Mesenchymal stem cell (in vitro differentiated cells and primary cell): Measurements from ENCODE around the gene TMEM95.
"Not testable (repeated sequence)": the region's sequence is repeated elsewhere in the genome, so short reads cannot be mapped to it uniquely, and the experiment has no call there.

Experiments used
- DNase-seq: peaks from one replicate; pipeline ENCODE4 v3.0.0-alpha.2; 2013
- H2AFZ ChIP-seq: one replicate; pipeline ENCODE4 v1.6.1; 2013; ENCODE audit warnings: low read depth, mild to moderate bottlenecking, control low read depth, inconsistent platforms, low read length, moderate library complexity
- H2AK5ac ChIP-seq: 2 replicates; pipeline ENCODE4 v1.6.1; 2013; ENCODE audit warnings: low read length, moderate library complexity, mild to moderate bottlenecking, inconsistent platforms; ENCODE audit not compliant: severe bottlenecking
- H2BK120ac ChIP-seq: one replicate; pipeline ENCODE4 v1.6.1; 2013; ENCODE audit warnings: low read depth, mild to moderate bottlenecking, inconsistent platforms, low read length, moderate library complexity
- H2BK12ac ChIP-seq, 2 experiments: one replicate each; pipeline ENCODE4 v1.6.1; 2013; ENCODE audit warnings: inconsistent platforms in 2 of 2, low read length in 2 of 2, mild to moderate bottlenecking in 2 of 2, moderate library complexity in 2 of 2, control low read depth in 1 of 2
- H2BK15ac ChIP-seq: one replicate; pipeline ENCODE4 v1.6.1; 2013; ENCODE audit warnings: mild to moderate bottlenecking, low read depth, inconsistent platforms; ENCODE audit not compliant: poor library complexity, severe bottlenecking
- H2BK5ac ChIP-seq: 2 replicates; pipeline ENCODE4 v1.6.1; 2013; ENCODE audit warnings: low read depth, mild to moderate bottlenecking, low read length, control low read depth, inconsistent platforms; ENCODE audit not compliant: poor library complexity, severe bottlenecking
- H3K14ac ChIP-seq, 2 experiments: one replicate each; pipeline ENCODE4 v1.6.1; 2013; ENCODE audit warnings: inconsistent platforms in 2 of 2, low read length in 2 of 2, control low read depth in 1 of 2, mild to moderate bottlenecking in 1 of 2, moderate library complexity in 1 of 2
- H3K18ac ChIP-seq, 2 experiments: one replicate each; pipeline ENCODE4 v1.6.1; 2013; ENCODE audit warnings: inconsistent platforms in 2 of 2, low read length in 2 of 2, control low read depth in 1 of 2, low read depth in 1 of 2, mild to moderate bottlenecking in 1 of 2
- H3K23ac ChIP-seq, 2 experiments: one replicate each; pipeline ENCODE4 v1.6.1; 2013; ENCODE audit warnings: inconsistent platforms in 2 of 2, low read length in 2 of 2, mild to moderate bottlenecking in 2 of 2, moderate library complexity in 2 of 2, control low read depth in 1 of 2
- H3K27ac ChIP-seq: 2 replicates; pipeline ENCODE4 v1.5.1; 2013; ENCODE audit warnings: mild to moderate bottlenecking, moderate library complexity, low read length, control low read depth, inconsistent platforms; ENCODE audit not compliant: poor library complexity, severe bottlenecking
- H3K27me3 ChIP-seq, 2 experiments: 2 replicates each; pipeline versions ENCODE4 v1.6.1 to v1.7.0; 2013; ENCODE audit warnings: low read length in 2 of 2, mild to moderate bottlenecking in 2 of 2, moderate library complexity in 2 of 2, control low read depth in 1 of 2, inconsistent platforms in 1 of 2; ENCODE audit not compliant: control insufficient read depth in 1 of 2, insufficient read depth in 1 of 2
- H3K36me3 ChIP-seq, 2 experiments: 2 replicates each; pipeline versions ENCODE4 v1.6.1 to v1.7.0; 2013; ENCODE audit warnings: low read length in 2 of 2, control low read depth in 1 of 2, inconsistent platforms in 1 of 2, low read depth in 1 of 2, mild to moderate bottlenecking in 1 of 2; ENCODE audit not compliant: insufficient read depth in 2 of 2, control insufficient read depth in 1 of 2
- H3K4ac ChIP-seq, 2 experiments: one replicate each; pipeline ENCODE4 v1.6.1; 2013; ENCODE audit warnings: inconsistent platforms in 2 of 2, low read length in 2 of 2, mild to moderate bottlenecking in 2 of 2, moderate library complexity in 2 of 2, control low read depth in 1 of 2, low read depth in 1 of 2
- H3K4me1 ChIP-seq: 2 replicates; pipeline ENCODE4 v1.6.1; 2013; ENCODE audit warnings: low read depth, low read length, control low read depth; ENCODE audit not compliant: control insufficient read depth, insufficient read depth
- H3K4me2 ChIP-seq: 2 replicates; pipeline ENCODE4 v1.6.1; 2013; ENCODE audit warnings: low read length, mild to moderate bottlenecking, inconsistent platforms; ENCODE audit not compliant: poor library complexity, severe bottlenecking
- H3K4me3 ChIP-seq, 2 experiments: 2 replicates each; pipeline versions ENCODE4 v1.5.1 to v1.7.0; 2013; ENCODE audit warnings: low read length in 2 of 2, mild to moderate bottlenecking in 2 of 2, control low read depth in 1 of 2, low read depth in 1 of 2; ENCODE audit not compliant: insufficient read depth in 1 of 2
- H3K79me1 ChIP-seq: replicated peaks from 2 replicates; pipeline ENCODE4 v1.6.1; 2013; ENCODE audit warnings: mild to moderate bottlenecking, control low read depth, low read length, inconsistent platforms; ENCODE audit not compliant: poor library complexity, severe bottlenecking
- H3K9ac ChIP-seq: 2 replicates; pipeline ENCODE4 v1.7.0; 2013; ENCODE audit warnings: mild to moderate bottlenecking, low read length, moderate library complexity
- H3K9me3 ChIP-seq: 2 replicates; pipeline ENCODE4 v1.7.0; 2013; ENCODE audit warnings: mild to moderate bottlenecking, low read length; ENCODE audit not compliant: control insufficient read depth
- H4K8ac ChIP-seq: one replicate; pipeline ENCODE4 v1.6.1; 2013; ENCODE audit warnings: inconsistent platforms, mild to moderate bottlenecking, low read length, moderate library complexity
- H4K91ac ChIP-seq: one replicate; pipeline ENCODE4 v1.6.1; 2013; ENCODE audit warnings: mild to moderate bottlenecking, low read length, inconsistent platforms
- WGBS: methylation state at CpG from one replicate; pipeline ENCODE4 v1.1.7; 2013; ENCODE audit warnings: mixed read lengths; 5-methylcytosine and 5-hydroxymethylcytosine counted together

The TMEM95 gene

DNA sequence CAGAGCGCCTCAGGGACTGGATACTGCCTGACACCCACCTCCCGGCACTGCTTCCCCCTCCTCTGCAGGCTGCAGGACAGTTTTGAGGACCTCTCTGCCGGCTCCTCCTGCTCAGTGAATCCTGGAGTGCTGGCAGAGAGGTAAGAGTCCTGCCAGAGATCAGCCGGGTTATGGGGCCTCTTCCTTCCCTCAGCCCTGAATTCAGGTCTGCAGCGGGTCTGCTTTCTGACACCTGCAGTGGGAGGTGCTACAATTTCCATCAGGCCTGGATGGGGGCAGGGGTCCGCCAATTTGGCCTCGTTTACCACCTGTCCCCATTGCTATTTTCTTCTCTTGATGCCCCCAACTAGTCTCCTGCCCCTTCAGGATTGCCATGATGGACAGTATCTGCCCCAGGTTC is 22.8 kb upstream of the TMEM95 start:
- Histone ChIP-seq H3K9ac (no peak overlapping the region), H3K23ac (no peak overlapping the region), H3K4me1 (peaks cover 17% of the 10 kb centered on the region), H4K8ac (no peak overlapping the region), H4K91ac (no peak overlapping the region), H3K36me3 (peaks cover 0 to 1% of the 10 kb centered on the region in 2 experiments), H2AFZ (no peak overlapping the region), H2BK15ac (no peak overlapping the region), H2BK12ac (no peak overlapping the region), H3K4me2 (no peak overlapping the region), H2BK120ac (no peak overlapping the region), H2AK5ac (no peak overlapping the region), H3K9me3 (no peaks in the 10 kb centered on the region), H3K27ac (no peak overlapping the region), H2BK5ac (no peak overlapping the region), H3K79me1 (peaks cover 10% of the 10 kb centered on the region), H3K14ac (no peak overlapping the region), H3K4me3 (no peak overlapping the region), H3K18ac (no peak overlapping the region), H3K27me3 (peaks cover 9 to 27% of the 10 kb centered on the region in 2 experiments), H3K4ac (no peak overlapping the region)
- DNase-seq = no peak
- WGBS = 70% methylated on average over 7 of the region's 7 CpGs

GRCh38 chr17:7332600-7333069 is 22.3 kb upstream of the TMEM95 start:
- H3K4me3 ChIP-seq, H2AK5ac ChIP-seq, H3K14ac ChIP-seq, H2BK5ac ChIP-seq, H3K18ac ChIP-seq, DNase-seq, H2BK120ac ChIP-seq, H3K23ac ChIP-seq, H2BK12ac ChIP-seq, H2AFZ ChIP-seq, H3K79me1 ChIP-seq, H3K9me3 ChIP-seq, H3K4ac ChIP-seq, H3K36me3 ChIP-seq, H3K9ac ChIP-seq, H4K8ac ChIP-seq, H2BK15ac ChIP-seq, H3K4me2 ChIP-seq, H4K91ac ChIP-seq, H3K27ac ChIP-seq: not testable (repeated sequence)
- Histone ChIP-seq H3K4me1 (peaks cover 11% of the 10 kb centered on the region), H3K27me3 (peaks cover 9 to 31% of the 10 kb centered on the region in 2 experiments)
- WGBS = 74% methylated on average over 14 of the region's 14 CpGs

GRCh38 chr17:7334938-7335538 is 19.9 kb upstream of the TMEM95 start:
- Histone ChIP-seq H3K4ac (no peak overlapping the region), H3K23ac (no peak overlapping the region), H3K36me3 (no peaks in the 10 kb centered on the region), H3K79me1 (no peaks in the 10 kb centered on the region), H3K9ac (no peak overlapping the region), H3K27me3 (peaks cover 9 to 35% of the 10 kb centered on the region in 2 experiments), H2BK12ac (no peak overlapping the region), H3K4me1 (peaks cover 8% of the 10 kb centered on the region), H2BK5ac (no peak overlapping the region), H2BK15ac (no peak overlapping the region), H3K14ac (no peak overlapping the region), H2BK120ac (no peak overlapping the region), H4K8ac (no peak overlapping the region), H2AK5ac (no peak overlapping the region), H3K18ac (no peak overlapping the region), H3K4me3 (no peak overlapping the region), H3K9me3 (no peaks in the 10 kb centered on the region), H3K27ac (no peak overlapping the region), H3K4me2 (no peak overlapping the region), H4K91ac (no peak overlapping the region), H2AFZ (no peak overlapping the region)
- 98% methylated on average over 3 of the region's 3 CpGs for WGBS
- DNase-seq = no peak

DNA sequence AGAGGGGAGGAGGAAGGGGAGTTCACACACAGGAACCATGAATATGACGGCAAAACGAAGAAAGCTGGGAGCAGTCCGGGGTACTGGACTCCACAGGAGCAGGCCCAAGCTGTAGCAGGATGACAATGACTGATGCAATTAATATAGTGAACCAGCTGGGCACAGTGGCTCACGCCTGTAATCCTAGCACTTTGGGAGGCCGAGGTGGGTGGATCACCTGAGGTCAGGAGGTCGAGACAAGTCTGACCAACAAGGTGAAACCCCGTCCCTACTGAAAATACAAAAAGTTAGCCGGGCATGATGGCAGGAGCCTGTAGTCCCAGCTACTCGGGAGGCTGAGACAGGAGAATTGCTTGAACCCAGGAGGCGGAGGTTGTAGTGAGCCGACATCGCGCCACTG is 19.2 kb upstream of the TMEM95 start:
- not testable (repeated sequence) for H3K14ac ChIP-seq, DNase-seq, H3K4me2 ChIP-seq, H3K4me3 ChIP-seq, H3K27ac ChIP-seq, H2BK15ac ChIP-seq, H2BK120ac ChIP-seq, H2BK5ac ChIP-seq, H3K23ac ChIP-seq, H4K8ac ChIP-seq, H2AK5ac ChIP-seq, H4K91ac ChIP-seq, H2BK12ac ChIP-seq, H3K18ac ChIP-seq, H3K4ac ChIP-seq, H3K36me3 ChIP-seq, H3K4me1 ChIP-seq, H3K9me3 ChIP-seq, H2AFZ ChIP-seq, H3K79me1 ChIP-seq, H3K9ac ChIP-seq
- WGBS = 92% methylated on average over 13 of the region's 13 CpGs
- H3K27me3 ChIP-seq = peaks cover 9 to 38% of the 10 kb centered on the region in 2 experiments
